Measurements from ENCODE around the gene ZBTB21.

DNA sequence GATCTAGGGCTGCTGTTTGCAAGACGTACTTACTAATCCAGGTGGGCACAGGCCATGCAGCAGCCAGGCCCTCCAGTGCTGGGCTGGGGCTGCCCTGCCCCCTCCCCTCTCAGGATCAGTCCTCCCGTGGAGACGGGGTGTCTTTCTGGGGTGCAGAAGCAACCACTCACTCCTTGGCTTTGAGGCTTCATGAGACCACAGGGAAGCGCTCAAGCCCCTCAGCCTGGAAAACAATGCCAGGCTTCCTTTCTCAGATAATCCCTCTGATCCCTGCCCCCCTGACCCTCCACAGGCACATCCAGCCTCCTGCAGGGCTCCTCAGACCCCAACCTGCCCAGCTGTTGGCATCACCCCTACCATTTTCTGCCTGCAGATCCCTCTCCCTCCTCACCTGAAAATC is 42.5 kb downstream of the ZBTB21 start:
- TF ChIP-seq CTCF (IDR thresholded peaks at IDR 0.05) (no peak), POLR2A (IDR thresholded peaks at IDR 0.05) (no peak)
